Measurements from ENCODE around the gene RPP40. TPM values are rescaled to one million over a fixed set of nuclear protein-coding genes. Genes with fewer than 3 reads are reported as not detected.

Gene RPP40
- polyA plus RNA-seq, 1 donor from 2014 or later = 16.2 TPM

- H3F3A ChIP-seq (ENCODE audit: insufficient read depth, low read length, poor library complexity, severe bottlenecking) = no peaks in the 10 kb centered on the region
- H3K4me3 ChIP-seq (ENCODE audit: low read length) = no peak overlapping the region
- H3K9me3 ChIP-seq (ENCODE audit: low read length) = no peaks in the 10 kb centered on the region
- no peaks in the 10 kb centered on the region for H3K79me2 ChIP-seq (replicated peaks; ENCODE audit: insufficient read depth, low read length)
- no peaks in the 10 kb centered on the region for H3K9me2 ChIP-seq (ENCODE audit: insufficient read depth, low read length)
- no peaks in the 10 kb centered on the region for H3K27me3 ChIP-seq (ENCODE audit: insufficient read depth, low read depth, low read length)
- no peak overlapping the region for H3K4me2 ChIP-seq (ENCODE audit: low read length)
- H3K9ac ChIP-seq (ENCODE audit: low read length) = no peak overlapping the region
- no peaks in the 10 kb centered on the region for H3K36me3 ChIP-seq (ENCODE audit: insufficient read depth, low read length)
- H4K20me1 ChIP-seq (ENCODE audit: insufficient read depth) = no peaks in the 10 kb centered on the region
- TF ChIP-seq SMC3 (conservative IDR thresholded peaks at IDR 0.05; ENCODE audit: poor library complexity) = no peak
- no peak for TF ChIP-seq RAD21 (conservative IDR thresholded peaks at IDR 0.05)
- TF ChIP-seq EP300 (conservative IDR thresholded peaks at IDR 0.05; ENCODE audit: poor library complexity, severe bottlenecking) = no peak
- TF ChIP-seq, protein P1, sequence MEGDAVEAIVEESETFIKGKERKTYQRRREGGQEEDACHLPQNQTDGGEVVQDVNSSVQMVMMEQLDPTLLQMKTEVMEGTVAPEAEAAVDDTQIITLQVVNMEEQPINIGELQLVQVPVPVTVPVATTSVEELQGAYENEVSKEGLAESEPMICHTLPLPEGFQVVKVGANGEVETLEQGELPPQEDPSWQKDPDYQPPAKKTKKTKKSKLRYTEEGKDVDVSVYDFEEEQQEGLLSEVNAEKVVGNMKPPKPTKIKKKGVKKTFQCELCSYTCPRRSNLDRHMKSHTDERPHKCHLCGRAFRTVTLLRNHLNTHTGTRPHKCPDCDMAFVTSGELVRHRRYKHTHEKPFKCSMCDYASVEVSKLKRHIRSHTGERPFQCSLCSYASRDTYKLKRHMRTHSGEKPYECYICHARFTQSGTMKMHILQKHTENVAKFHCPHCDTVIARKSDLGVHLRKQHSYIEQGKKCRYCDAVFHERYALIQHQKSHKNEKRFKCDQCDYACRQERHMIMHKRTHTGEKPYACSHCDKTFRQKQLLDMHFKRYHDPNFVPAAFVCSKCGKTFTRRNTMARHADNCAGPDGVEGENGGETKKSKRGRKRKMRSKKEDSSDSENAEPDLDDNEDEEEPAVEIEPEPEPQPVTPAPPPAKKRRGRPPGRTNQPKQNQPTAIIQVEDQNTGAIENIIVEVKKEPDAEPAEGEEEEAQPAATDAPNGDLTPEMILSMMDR (IDR thresholded peaks at IDR 0.05; ENCODE audit: poor library complexity, severe bottlenecking) = no peak
- no peak for TF ChIP-seq EZH2 (IDR thresholded peaks at IDR 0.05; ENCODE audit: borderline replicate concordance, insufficient read depth, low read length, poor library complexity, severe bottlenecking)
- no peak overlapping the region for H3K27ac ChIP-seq (ENCODE audit: low read length)
- H2AFZ ChIP-seq (ENCODE audit: low read depth, low read length) = no peak overlapping the region
These were observed 52.9 kb downstream of the RPP40 start for GRCh38 chr6:4950836-4951533.

- Histone ChIP-seq H3K9ac (ENCODE audit: low read length) (no peak overlapping the region), H2AFZ (ENCODE audit: low read depth, low read length) (no peak overlapping the region), H3K36me3 (ENCODE audit: insufficient read depth, low read length) (no peaks in the 10 kb centered on the region), H3F3A (ENCODE audit: insufficient read depth, low read length, poor library complexity, severe bottlenecking) (no peaks in the 10 kb centered on the region), H3K4me3 (ENCODE audit: low read length) (no peak overlapping the region), H4K20me1 (ENCODE audit: insufficient read depth) (no peaks in the 10 kb centered on the region), H3K27ac (ENCODE audit: low read length) (no peak overlapping the region), H3K9me2 (ENCODE audit: insufficient read depth, low read length) (no peaks in the 10 kb centered on the region), H3K4me2 (ENCODE audit: low read length) (no peak overlapping the region), H3K79me2 (replicated peaks; ENCODE audit: insufficient read depth, low read length) (no peaks in the 10 kb centered on the region), H3K9me3 (ENCODE audit: low read length) (no peaks in the 10 kb centered on the region), H3K27me3 (ENCODE audit: insufficient read depth, low read depth, low read length) (no peaks in the 10 kb centered on the region)
- TF ChIP-seq RAD21 (conservative IDR thresholded peaks at IDR 0.05) (no peak), EZH2 (IDR thresholded peaks at IDR 0.05; ENCODE audit: borderline replicate concordance, insufficient read depth, low read length, poor library complexity, severe bottlenecking) (no peak), MXI1 (conservative IDR thresholded peaks at IDR 0.05; ENCODE audit: poor library complexity, severe bottlenecking) (no peak), EP300 (conservative IDR thresholded peaks at IDR 0.05; ENCODE audit: poor library complexity, severe bottlenecking) (no peak), SMC3 (conservative IDR thresholded peaks at IDR 0.05; ENCODE audit: poor library complexity) (no peak), TAF1 (IDR thresholded peaks at IDR 0.05; ENCODE audit: low read depth) (no peak), POLR2AphosphoS5 (IDR thresholded peaks at IDR 0.05) (no peak)
- TF ChIP-seq, protein P1 (IDR thresholded peaks at IDR 0.05; ENCODE audit: poor library complexity, severe bottlenecking) = no peak
- TF ChIP-seq, protein P2, sequence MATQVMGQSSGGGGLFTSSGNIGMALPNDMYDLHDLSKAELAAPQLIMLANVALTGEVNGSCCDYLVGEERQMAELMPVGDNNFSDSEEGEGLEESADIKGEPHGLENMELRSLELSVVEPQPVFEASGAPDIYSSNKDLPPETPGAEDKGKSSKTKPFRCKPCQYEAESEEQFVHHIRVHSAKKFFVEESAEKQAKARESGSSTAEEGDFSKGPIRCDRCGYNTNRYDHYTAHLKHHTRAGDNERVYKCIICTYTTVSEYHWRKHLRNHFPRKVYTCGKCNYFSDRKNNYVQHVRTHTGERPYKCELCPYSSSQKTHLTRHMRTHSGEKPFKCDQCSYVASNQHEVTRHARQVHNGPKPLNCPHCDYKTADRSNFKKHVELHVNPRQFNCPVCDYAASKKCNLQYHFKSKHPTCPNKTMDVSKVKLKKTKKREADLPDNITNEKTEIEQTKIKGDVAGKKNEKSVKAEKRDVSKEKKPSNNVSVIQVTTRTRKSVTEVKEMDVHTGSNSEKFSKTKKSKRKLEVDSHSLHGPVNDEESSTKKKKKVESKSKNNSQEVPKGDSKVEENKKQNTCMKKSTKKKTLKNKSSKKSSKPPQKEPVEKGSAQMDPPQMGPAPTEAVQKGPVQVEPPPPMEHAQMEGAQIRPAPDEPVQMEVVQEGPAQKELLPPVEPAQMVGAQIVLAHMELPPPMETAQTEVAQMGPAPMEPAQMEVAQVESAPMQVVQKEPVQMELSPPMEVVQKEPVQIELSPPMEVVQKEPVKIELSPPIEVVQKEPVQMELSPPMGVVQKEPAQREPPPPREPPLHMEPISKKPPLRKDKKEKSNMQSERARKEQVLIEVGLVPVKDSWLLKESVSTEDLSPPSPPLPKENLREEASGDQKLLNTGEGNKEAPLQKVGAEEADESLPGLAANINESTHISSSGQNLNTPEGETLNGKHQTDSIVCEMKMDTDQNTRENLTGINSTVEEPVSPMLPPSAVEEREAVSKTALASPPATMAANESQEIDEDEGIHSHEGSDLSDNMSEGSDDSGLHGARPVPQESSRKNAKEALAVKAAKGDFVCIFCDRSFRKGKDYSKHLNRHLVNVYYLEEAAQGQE (IDR thresholded peaks at IDR 0.05; ENCODE audit: borderline replicate concordance) = no peak
These were observed 53.8 kb downstream of the RPP40 start for GRCh38 chr6:4950076-4950475.
